C4-2B (cell line): ENCODE results near the gene CCDC15.

Source experiments
- H3K27ac ChIP-seq: fragments of 450-650 bp; 2 replicates; pipeline ENCODE4 v1.5.1; 2017
- CTCF ChIP-seq: fragments of 450-650 bp; conservative IDR thresholded peaks from 2 replicates; pipeline ENCODE4 v1.5.1; 2017; ENCODE audit warnings: mild to moderate bottlenecking
- ZFX ChIP-seq: fragments of 450-650 bp; IDR thresholded peaks from 2 replicates; pipeline ENCODE4 v1.6.1; 2017

The CCDC15 gene

GRCh38 chr11:124954590-124954955, 571 bp downstream of the CCDC15 start:
- TF ChIP-seq CTCF (no peak), ZFX (no peak)
- H3K27ac ChIP-seq: peak overlapping the region; percentile 78

- no peak for TF ChIP-seq CTCF
- no peak for TF ChIP-seq ZFX
- H3K27ac ChIP-seq: peak overlapping the region; percentile 78
These were observed 1.0 kb downstream of the CCDC15 start for GRCh38 chr11:124955035-124955434.

- no peak overlapping the region for H3K27ac ChIP-seq
- TF ChIP-seq ZFX (no peak), CTCF (peak; percentile 84)
These were observed 8.1 kb downstream of the CCDC15 start for GRCh38 chr11:124961972-124962609.

- peak overlapping the region; percentile 64 for H3K27ac ChIP-seq
These were observed 14.2 kb downstream of the CCDC15 start for GRCh38 chr11:124968197-124968596.

GRCh38 chr11:124970925-124971324, 16.9 kb downstream of the CCDC15 start:
- no peak overlapping the region for H3K27ac ChIP-seq
- TF ChIP-seq CTCF (peak; percentile 40), ZFX (no peak)

GRCh38 chr11:124971810-124972209, 17.8 kb downstream of the CCDC15 start:
- TF ChIP-seq ZFX: no peak
- TF ChIP-seq CTCF: no peak

GRCh38 chr11:124976531-124976930, 22.5 kb downstream of the CCDC15 start:
- no peak overlapping the region for H3K27ac ChIP-seq
- TF ChIP-seq ZFX (no peak), CTCF (no peak)

More at GRCh38 chr11:124971810-124972209, 17.8 kb downstream of the CCDC15 start:
- no peak overlapping the region for H3K27ac ChIP-seq

GRCh38 chr11:124977006-124977405, 23.0 kb downstream of the CCDC15 start:
- H3K27ac ChIP-seq: no peak overlapping the region
- TF ChIP-seq ZFX (no peak), CTCF (no peak)
